ENCODE measurements around the gene TPRG1.

TPRG1 gene

DNA sequence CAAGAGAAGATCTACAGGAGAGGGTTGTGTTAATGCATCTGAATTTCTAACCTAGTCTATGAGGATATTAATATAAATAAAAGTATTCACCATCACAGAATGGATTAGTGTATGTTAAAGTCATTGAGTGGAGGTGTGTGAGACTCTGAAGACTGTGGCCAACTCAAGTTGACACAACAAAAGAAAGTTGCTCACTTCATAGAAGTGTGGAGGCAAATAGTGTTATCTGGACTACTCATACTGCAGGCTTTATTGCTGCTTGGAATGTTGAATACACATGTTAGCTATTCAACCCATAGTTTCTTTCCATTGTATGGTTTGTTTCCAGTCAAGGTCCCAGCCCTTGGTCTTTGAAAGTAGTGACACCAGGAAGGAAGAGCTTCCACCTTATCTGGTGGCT lies 38.0 kb upstream of the TPRG1 start:
- CTCF ChIA-PET: interaction anchor here (1.0 kb wide), 1 partner anchor 25 kb away, joined by 3 read pairs; no protein-coding TSS in a partner anchor
- TF ChIP-seq, protein P1, sequence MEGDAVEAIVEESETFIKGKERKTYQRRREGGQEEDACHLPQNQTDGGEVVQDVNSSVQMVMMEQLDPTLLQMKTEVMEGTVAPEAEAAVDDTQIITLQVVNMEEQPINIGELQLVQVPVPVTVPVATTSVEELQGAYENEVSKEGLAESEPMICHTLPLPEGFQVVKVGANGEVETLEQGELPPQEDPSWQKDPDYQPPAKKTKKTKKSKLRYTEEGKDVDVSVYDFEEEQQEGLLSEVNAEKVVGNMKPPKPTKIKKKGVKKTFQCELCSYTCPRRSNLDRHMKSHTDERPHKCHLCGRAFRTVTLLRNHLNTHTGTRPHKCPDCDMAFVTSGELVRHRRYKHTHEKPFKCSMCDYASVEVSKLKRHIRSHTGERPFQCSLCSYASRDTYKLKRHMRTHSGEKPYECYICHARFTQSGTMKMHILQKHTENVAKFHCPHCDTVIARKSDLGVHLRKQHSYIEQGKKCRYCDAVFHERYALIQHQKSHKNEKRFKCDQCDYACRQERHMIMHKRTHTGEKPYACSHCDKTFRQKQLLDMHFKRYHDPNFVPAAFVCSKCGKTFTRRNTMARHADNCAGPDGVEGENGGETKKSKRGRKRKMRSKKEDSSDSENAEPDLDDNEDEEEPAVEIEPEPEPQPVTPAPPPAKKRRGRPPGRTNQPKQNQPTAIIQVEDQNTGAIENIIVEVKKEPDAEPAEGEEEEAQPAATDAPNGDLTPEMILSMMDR (IDR thresholded peaks at IDR 0.05; ENCODE audit: control extremely low read depth, extremely low read depth, low read depth, missing control alignments): no peak
- DNase-seq (ENCODE audit: extremely low spot score): no peak
- POLR2A ChIA-PET: no interaction called here

DNA sequence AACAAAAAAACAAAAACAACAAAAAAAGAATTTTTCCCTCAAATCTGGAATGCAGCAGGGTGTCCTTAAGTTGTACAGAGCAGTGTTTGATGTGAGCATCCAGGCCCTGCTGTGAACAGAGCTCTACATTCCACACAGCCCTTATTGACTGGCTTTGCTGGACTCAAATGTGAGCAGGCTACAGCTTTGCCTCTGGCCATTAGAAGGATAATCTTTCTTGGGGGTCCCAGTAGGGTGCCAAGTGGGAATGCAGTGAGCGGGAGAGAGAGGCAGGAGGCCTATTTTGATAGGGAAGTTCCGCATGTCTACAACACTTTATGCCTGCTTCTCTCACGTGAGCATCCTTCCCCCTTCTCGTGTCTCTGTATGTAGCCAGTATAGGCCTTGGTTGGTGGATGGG lies 34.4 kb upstream of the TPRG1 start:
- ChIA-PET CTCF (interaction anchor here (1.0 to 11.0 kb wide), 4 partner anchors 9 to 1398 kb away, joined by 3 to 109 read pairs (median 14); no protein-coding TSS in a partner anchor), POLR2A (no interaction called here)
- TF ChIP-seq, protein P1 (IDR thresholded peaks at IDR 0.05; ENCODE audit: control extremely low read depth, extremely low read depth, low read depth, missing control alignments): no peak
- no peak for DNase-seq (ENCODE audit: extremely low spot score)

DNA sequence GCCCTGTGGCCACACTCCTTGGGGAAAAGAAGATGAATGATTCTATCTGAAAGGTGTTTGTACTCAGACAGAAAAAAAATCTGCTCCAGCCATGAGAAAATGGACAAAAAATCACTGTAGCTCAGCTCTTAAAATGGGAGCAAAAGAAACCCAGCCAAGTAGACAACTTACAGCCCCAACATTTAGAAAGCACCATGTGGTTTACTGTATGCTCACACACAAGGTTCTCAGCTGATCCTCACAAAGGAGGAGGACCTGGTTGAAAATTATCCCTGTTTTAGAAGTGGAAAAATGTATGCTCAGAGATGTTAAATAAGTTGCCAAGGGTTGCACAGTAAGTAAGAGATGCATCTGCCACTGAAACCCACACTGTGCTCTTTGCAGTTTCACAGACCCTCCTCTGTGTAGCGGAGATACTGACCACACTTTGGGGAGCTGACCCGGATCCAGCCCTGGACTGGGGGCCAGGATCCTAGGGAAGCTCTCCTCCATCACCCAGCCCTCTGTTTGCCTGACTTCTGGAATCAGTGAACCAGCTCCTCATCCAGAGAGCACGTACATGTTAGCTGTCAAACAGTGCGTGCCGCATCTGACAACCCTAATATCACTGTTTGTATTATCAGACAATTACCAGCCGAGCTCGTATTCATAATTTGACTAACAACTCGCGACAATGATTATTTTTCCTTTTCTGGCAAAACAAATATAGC lies 32.7 kb upstream of the TPRG1 start:
- POLR2A ChIA-PET: interaction anchor here (0.6 to 0.7 kb wide), 3 partner anchors 977 to 1985 kb away, joined by 3 to 5 read pairs (median 5); no protein-coding TSS in a partner anchor

DNA sequence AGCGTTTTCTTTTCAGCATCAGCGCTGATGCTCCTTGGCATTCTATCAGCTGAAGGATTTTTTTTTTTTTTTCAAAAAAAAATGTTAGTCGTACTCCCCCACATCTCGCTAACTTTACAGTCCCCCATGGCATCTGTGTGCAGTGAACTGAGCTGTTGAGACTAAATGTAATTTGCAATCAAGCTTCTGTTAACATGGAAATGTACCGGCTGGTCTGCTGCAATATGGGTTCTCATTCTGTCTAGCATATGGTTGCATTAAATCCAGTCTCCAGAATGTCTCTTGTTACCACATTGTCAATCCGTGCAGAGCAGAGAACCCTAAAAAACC lies 32.2 kb upstream of the TPRG1 start:
- no peak for DNase-seq (ENCODE audit: extremely low spot score)
- TF ChIP-seq, protein P1 (IDR thresholded peaks at IDR 0.05; ENCODE audit: control extremely low read depth, extremely low read depth, low read depth, missing control alignments): no peak
- ChIA-PET CTCF (interaction anchor here (1.3 to 11.0 kb wide), 4 partner anchors 10 to 1400 kb away, joined by 3 to 109 read pairs (median 5); no protein-coding TSS in a partner anchor), POLR2A (interaction anchor here (0.6 to 0.7 kb wide), 2 partner anchors 978 to 1986 kb away, joined by 3 to 5 read pairs; no protein-coding TSS in a partner anchor)

More for the DNA sequence above, 32.7 kb upstream of the TPRG1 start:
- TF ChIP-seq, protein P1 (IDR thresholded peaks at IDR 0.05; ENCODE audit: control extremely low read depth, extremely low read depth, low read depth, missing control alignments): no peak
- DNase-seq (ENCODE audit: extremely low spot score): no peak
- CTCF ChIA-PET: interaction anchor here (1.2 to 11.0 kb wide), 4 partner anchors 25 to 1400 kb away, joined by 3 to 109 read pairs (median 4); no protein-coding TSS in a partner anchor

DNA sequence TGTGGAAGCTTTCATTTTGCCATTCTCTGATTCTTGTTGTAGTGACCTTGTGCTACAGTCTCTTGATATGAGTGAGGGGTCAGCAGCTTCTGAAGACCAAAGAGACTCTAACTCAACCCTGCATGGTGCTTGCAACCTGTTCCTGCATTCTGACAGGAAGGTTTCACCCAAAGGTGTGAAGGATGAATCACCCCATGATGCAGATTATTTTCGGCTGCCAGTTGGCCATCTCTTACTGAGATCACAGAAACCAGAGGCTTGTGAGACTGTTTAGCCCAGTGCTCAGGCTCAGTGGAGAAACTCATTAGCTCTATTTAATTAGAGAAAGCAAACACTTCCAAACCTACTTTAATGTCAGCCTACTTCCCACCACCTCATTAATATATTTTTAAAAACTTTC lies 29.2 kb upstream of the TPRG1 start:
- DNase-seq (ENCODE audit: extremely low spot score): no peak
- TF ChIP-seq, protein P1 (IDR thresholded peaks at IDR 0.05; ENCODE audit: control extremely low read depth, extremely low read depth, low read depth, missing control alignments): no peak
- CTCF ChIA-PET: interaction anchor here (1.8 to 11.0 kb wide), 3 partner anchors 10 to 1403 kb away, joined by 5 to 109 read pairs (median 5); no protein-coding TSS in a partner anchor
- POLR2A ChIA-PET: no interaction called here

DNA sequence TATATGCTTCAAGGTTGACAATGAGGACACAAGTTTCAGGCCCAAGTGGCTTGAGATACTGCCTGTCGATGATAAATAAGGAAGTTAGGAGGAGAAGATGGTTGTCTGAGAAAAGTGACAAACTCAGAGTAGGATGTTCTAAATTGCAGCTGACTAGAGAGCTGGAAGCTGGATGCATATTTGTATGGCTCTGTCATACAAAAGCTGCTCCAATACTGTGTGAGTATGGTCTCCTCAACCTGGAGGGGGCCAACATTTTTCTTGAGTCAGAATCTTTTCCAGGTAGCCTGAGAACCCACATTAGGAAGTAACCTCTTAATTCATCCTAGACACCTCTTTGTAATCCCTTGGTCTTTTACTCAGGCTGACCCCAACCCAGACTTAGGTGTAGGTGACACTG lies 28.4 kb upstream of the TPRG1 start:
- POLR2A ChIA-PET: no interaction called here
- TF ChIP-seq, protein P1 (IDR thresholded peaks at IDR 0.05; ENCODE audit: control extremely low read depth, extremely low read depth, low read depth, missing control alignments): no peak
- CTCF ChIA-PET: interaction anchor here (2.6 to 11.0 kb wide), 2 partner anchors 11 to 1404 kb away, joined by 5 to 109 read pairs; no protein-coding TSS in a partner anchor
- no peak for DNase-seq (ENCODE audit: extremely low spot score)
